Spleen (tissue), 7 donors: ENCODE measurements around the gene EN1.

Experiments
- POLR2AphosphoS5 ChIP-seq, 3 donors: sonication (generic); formaldehyde crosslinking; IDR thresholded peaks; one replicate each; pipeline ENCODE4 v1.5.1; 2017; ENCODE audit warnings: antibody characterized with exemption in 3 of 3
- TF ChIP-seq, protein P1 (sequence below), 11 experiments: fragments of 200-600 bp in 7 of 11; fragments of 450-650 bp in 4 of 11; sonication (generic) in 4 of 11; IDR thresholded peaks in 8 of 11; conservative IDR thresholded peaks in 3 of 11; 1 replicate in 7 of 11; 2 replicates in 4 of 11; pipeline versions ENCODE4 v1.4.0 to v1.8.0; 2016 to 2021; ENCODE audit warnings: antibody characterized with exemption in 11 of 11, inconsistent platforms in 4 of 11, mild to moderate bottlenecking in 1 of 11
- donor health status: DM: no; HTN: no; CAD: no; lungs with moderate emphysema.
- donor health status: DM: no; HTN: no; CAD: no.
- donor health status: DM: no; HTN: no; CAD: no.

DNA sequence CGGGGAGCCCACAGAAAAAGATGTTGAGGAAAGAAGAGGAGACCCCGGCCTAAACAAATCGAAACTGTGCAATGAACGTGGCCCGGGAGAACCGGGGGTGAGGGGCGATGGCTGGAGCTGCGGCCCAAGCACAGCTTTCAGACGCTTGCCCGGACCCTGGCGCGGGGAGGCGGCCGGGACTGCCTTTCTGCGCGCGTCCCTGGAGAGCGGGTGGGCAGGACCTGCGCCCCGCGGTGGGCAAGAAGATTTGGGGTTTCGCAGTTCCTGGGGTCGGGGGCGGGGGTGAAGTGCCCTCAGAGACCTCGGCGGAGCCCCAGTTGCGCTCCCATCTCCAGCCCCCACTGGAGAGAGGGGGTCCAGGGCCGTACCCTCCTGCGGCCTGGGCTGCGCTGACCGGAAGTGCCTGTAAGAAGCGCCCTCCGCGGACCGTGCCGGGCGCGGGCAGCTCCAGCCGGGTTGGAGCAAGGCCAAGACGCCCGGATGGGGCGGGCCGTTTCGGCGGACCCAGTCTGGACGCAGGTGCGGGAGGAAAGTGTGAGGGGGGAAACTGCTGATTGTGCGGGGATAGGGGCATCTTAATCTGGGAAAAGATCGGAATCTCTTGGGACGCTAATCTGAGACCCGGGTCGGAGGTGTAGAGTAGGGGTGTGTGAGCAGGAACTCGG is 11.6 kb downstream of the EN1 start:
- TF ChIP-seq, protein P1, sequence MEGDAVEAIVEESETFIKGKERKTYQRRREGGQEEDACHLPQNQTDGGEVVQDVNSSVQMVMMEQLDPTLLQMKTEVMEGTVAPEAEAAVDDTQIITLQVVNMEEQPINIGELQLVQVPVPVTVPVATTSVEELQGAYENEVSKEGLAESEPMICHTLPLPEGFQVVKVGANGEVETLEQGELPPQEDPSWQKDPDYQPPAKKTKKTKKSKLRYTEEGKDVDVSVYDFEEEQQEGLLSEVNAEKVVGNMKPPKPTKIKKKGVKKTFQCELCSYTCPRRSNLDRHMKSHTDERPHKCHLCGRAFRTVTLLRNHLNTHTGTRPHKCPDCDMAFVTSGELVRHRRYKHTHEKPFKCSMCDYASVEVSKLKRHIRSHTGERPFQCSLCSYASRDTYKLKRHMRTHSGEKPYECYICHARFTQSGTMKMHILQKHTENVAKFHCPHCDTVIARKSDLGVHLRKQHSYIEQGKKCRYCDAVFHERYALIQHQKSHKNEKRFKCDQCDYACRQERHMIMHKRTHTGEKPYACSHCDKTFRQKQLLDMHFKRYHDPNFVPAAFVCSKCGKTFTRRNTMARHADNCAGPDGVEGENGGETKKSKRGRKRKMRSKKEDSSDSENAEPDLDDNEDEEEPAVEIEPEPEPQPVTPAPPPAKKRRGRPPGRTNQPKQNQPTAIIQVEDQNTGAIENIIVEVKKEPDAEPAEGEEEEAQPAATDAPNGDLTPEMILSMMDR (IDR thresholded peaks at IDR 0.05 in 8 of 11, conservative IDR thresholded peaks at IDR 0.05 in 3 of 11): no peak
- no peak for TF ChIP-seq POLR2AphosphoS5 (IDR thresholded peaks at IDR 0.05)
